Skeletal muscle tissue (tissue), 4 donors: ENCODE results near the gene PXT1. TPM values are rescaled to one million over a fixed set of nuclear protein-coding genes. Genes with fewer than 3 reads are reported as not detected.
"Not testable (repeated sequence)": the region's sequence is repeated elsewhere in the genome, so short reads cannot be mapped to it uniquely, and the experiment has no call there.

Experiments used
- H3K27ac ChIP-seq: one replicate; pipeline ENCODE4 v1.7.0; 2013; ENCODE audit warnings: mild to moderate bottlenecking, low read depth, low read length, inconsistent platforms
- H3K27me3 ChIP-seq, 3 donors: one replicate each; pipeline ENCODE4 v1.7.0; 2013; ENCODE audit warnings: low read length in 3 of 3; ENCODE audit not compliant: control insufficient read depth in 3 of 3, insufficient read depth in 3 of 3
- H3K36me3 ChIP-seq, 3 donors: one replicate each; pipeline ENCODE4 v1.7.0; 2013; ENCODE audit warnings: low read length in 3 of 3; ENCODE audit not compliant: control insufficient read depth in 3 of 3, insufficient read depth in 3 of 3
- H3K4me1 ChIP-seq, 3 donors: one replicate each; pipeline ENCODE4 v1.7.0; 2013; ENCODE audit warnings: low read length in 3 of 3, mild to moderate bottlenecking in 3 of 3; ENCODE audit not compliant: control insufficient read depth in 3 of 3, insufficient read depth in 3 of 3
- H3K4me3 ChIP-seq, 3 donors: one replicate each; pipeline ENCODE4 v1.7.0; 2013; ENCODE audit warnings: low read length in 3 of 3
- H3K9ac ChIP-seq, 3 donors: one replicate each; pipeline ENCODE4 v1.7.0; 2013; ENCODE audit warnings: low read length in 3 of 3, mild to moderate bottlenecking in 3 of 3, moderate library complexity in 2 of 3, low read depth in 1 of 3
- H3K9me3 ChIP-seq, 3 donors: one replicate each; pipeline ENCODE4 v1.7.0; 2013; ENCODE audit warnings: low read length in 3 of 3; ENCODE audit not compliant: control insufficient read depth in 3 of 3
- total RNA-seq: library from RNA; depleted of rRNA; stranded (reverse); fragments of >200 nt; gene quantifications from one replicate; pipeline ENCODE4 v1.2.3, GENCODE V29; 2014
- donor health status: Osteomylitis.

The PXT1 gene
- total RNA-seq, 1 donor from 2014 or later, result not detected

GRCh38 chr6:36449173-36449572 lies 6.5 kb upstream of the PXT1 start:
- H3K36me3 ChIP-seq, H3K4me1 ChIP-seq, H3K9ac ChIP-seq, H3K27me3 ChIP-seq, H3K4me3 ChIP-seq, H3K27ac ChIP-seq, H3K9me3 ChIP-seq: not testable (repeated sequence)

GRCh38 chr6:36445621-36446020 lies 3.0 kb upstream of the PXT1 start:
- Histone ChIP-seq H3K9me3 (no peaks in the 10 kb centered on the region), H3K4me1 (peaks cover 21 to 26% (median 22%) of the 10 kb centered on the region in 3 donors), H3K27me3 (no peaks in the 10 kb centered on the region), H3K36me3 (peaks cover 2 to 5% (median 2%) of the 10 kb centered on the region in 3 donors), H3K27ac (no peak overlapping the region), H3K4me3 (no peak overlapping the region), H3K9ac (no peak overlapping the region)

GRCh38 chr6:36444470-36444869 lies 1.8 kb upstream of the PXT1 start:
- no peaks in the 10 kb centered on the region for H3K27me3 ChIP-seq

GRCh38 chr6:36443471-36444428 lies 1.1 kb upstream of the PXT1 start:
- Histone ChIP-seq H3K9me3 (no peaks in the 10 kb centered on the region), H3K9ac (peak overlapping the region; percentile 94 to 99 (median 95)), H3K27me3 (no peaks in the 10 kb centered on the region), H3K4me1 (peaks cover 21 to 26% (median 22%) of the 10 kb centered on the region in 3 donors), H3K27ac (peak overlapping the region; percentile 94), H3K36me3 (no peaks in the 10 kb centered on the region), H3K4me3 (peak overlapping the region; percentile 85 to 98 (median 95))

More at GRCh38 chr6:36444470-36444869, 1.8 kb upstream of the PXT1 start:
- Histone ChIP-seq H3K4me3 (peak overlapping the region; percentile 85 to 98 (median 95)), H3K4me1 (peaks cover 21 to 26% (median 22%) of the 10 kb centered on the region in 3 donors), H3K9me3 (no peaks in the 10 kb centered on the region), H3K27ac (peak overlapping the region; percentile 94), H3K36me3 (peaks cover 2 to 5% (median 2%) of the 10 kb centered on the region in 3 donors), H3K9ac (peak overlapping the region; percentile 94 to 99 (median 95))

- Histone ChIP-seq H3K9ac (peak overlapping the region; percentile 82 to 99 (median 84)), H3K36me3 (no peaks in the 10 kb centered on the region), H3K27me3 (no peaks in the 10 kb centered on the region), H3K27ac (peak overlapping the region; percentile 94), H3K4me3 (peak overlapping the region; percentile 85 to 98 (median 95)), H3K9me3 (no peaks in the 10 kb centered on the region), H3K4me1 (peaks cover 21 to 26% (median 22%) of the 10 kb centered on the region in 3 donors)
Measured at GRCh38 chr6:36442103-36442670, 467 bp downstream of the PXT1 start.

- H3K27me3 ChIP-seq, result no peaks in the 10 kb centered on the region
- peak overlapping the region in 2 of 3 donors; percentile 13 to 25 for H3K4me3 ChIP-seq
- no peaks in the 10 kb centered on the region for H3K9me3 ChIP-seq
- peak overlapping the region; percentile 94 for H3K27ac ChIP-seq
- H3K9ac ChIP-seq, result peak overlapping the region; percentile 1 to 69 (median 58)
- H3K4me1 ChIP-seq, result peaks cover 21 to 26% (median 22%) of the 10 kb centered on the region in 3 donors
- H3K36me3 ChIP-seq, result no peaks in the 10 kb centered on the region
Measured at GRCh38 chr6:36441307-36441894, 1.3 kb downstream of the PXT1 start.

GRCh38 chr6:36436466-36436865 lies 6.2 kb downstream of the PXT1 start:
- no peaks in the 10 kb centered on the region for H3K36me3 ChIP-seq
- no peaks in the 10 kb centered on the region for H3K27me3 ChIP-seq
- H3K27ac ChIP-seq, result no peak overlapping the region
- H3K9ac ChIP-seq, result no peak overlapping the region
- peaks cover under 1 to 5% (median 2%) of the 10 kb centered on the region in 3 donors for H3K4me1 ChIP-seq
- H3K9me3 ChIP-seq, result no peaks in the 10 kb centered on the region
- H3K4me3 ChIP-seq, result no peak overlapping the region

GRCh38 chr6:36432151-36432671 lies 10.4 kb downstream of the PXT1 start:
- Histone ChIP-seq H3K27me3 (no peaks in the 10 kb centered on the region), H3K9ac (no peak overlapping the region)

GRCh38 chr6:36431197-36431596 lies 11.5 kb downstream of the PXT1 start:
- H3K27ac ChIP-seq, result no peak overlapping the region
- no peaks in the 10 kb centered on the region for H3K4me1 ChIP-seq
- no peak overlapping the region for H3K9ac ChIP-seq
- H3K27me3 ChIP-seq, result no peaks in the 10 kb centered on the region
- H3K9me3 ChIP-seq, result no peaks in the 10 kb centered on the region
- no peaks in the 10 kb centered on the region for H3K36me3 ChIP-seq
- no peak overlapping the region for H3K4me3 ChIP-seq

More at GRCh38 chr6:36432151-36432671, 10.4 kb downstream of the PXT1 start:
- Histone ChIP-seq H3K4me3 (no peak overlapping the region), H3K9me3 (no peaks in the 10 kb centered on the region), H3K27ac (no peak overlapping the region), H3K36me3 (no peaks in the 10 kb centered on the region), H3K4me1 (no peaks in the 10 kb centered on the region)
